DMS114 treated with DMSO at 0.1 percent for 48 hours (cell line): Measurements from ENCODE around the gene FRY.
A peak's percentile ranks its signal among the peaks of the same experiment; 100 is the strongest.

Source experiments
- DNase-seq: peaks from one replicate; lab custom pipeline; 2025; ENCODE audit not compliant: unreplicated experiment; lab: John Stamatoyannopoulos, UW

Gene FRY

GRCh38 chr13:32016119-32016518 lies 15.5 kb upstream of the FRY start:
- no peak for DNase-seq

- no peak for DNase-seq
These were observed 14.9 kb upstream of the FRY start for GRCh38 chr13:32016631-32017030.

GRCh38 chr13:32017474-32017873 lies 14.1 kb upstream of the FRY start:
- no peak for DNase-seq

GRCh38 chr13:32019612-32020233 lies 11.9 kb upstream of the FRY start:
- peak; percentile 19 for DNase-seq

GRCh38 chr13:32021785-32022184 lies 9.8 kb upstream of the FRY start:
- DNase-seq, result no peak

- no peak for DNase-seq
These were observed 9.3 kb upstream of the FRY start for GRCh38 chr13:32022311-32022710.

GRCh38 chr13:32023096-32023495 lies 8.5 kb upstream of the FRY start:
- no peak for DNase-seq

GRCh38 chr13:32023698-32024097 lies 7.9 kb upstream of the FRY start:
- DNase-seq, result no peak

GRCh38 chr13:32024750-32025149 lies 6.8 kb upstream of the FRY start:
- DNase-seq, result no peak

GRCh38 chr13:32025730-32026129 lies 5.8 kb upstream of the FRY start:
- no peak for DNase-seq

- DNase-seq, result no peak
These were observed 5.0 kb upstream of the FRY start for GRCh38 chr13:32026623-32027022.

- DNase-seq, result no peak
These were observed 2.9 kb upstream of the FRY start for GRCh38 chr13:32028711-32029110.

GRCh38 chr13:32029684-32030083 lies 1.9 kb upstream of the FRY start:
- no peak for DNase-seq

- DNase-seq, result no peak
These were observed 319 bp downstream of the FRY start for GRCh38 chr13:32031815-32032370.

GRCh38 chr13:32032759-32033158 lies 1.2 kb downstream of the FRY start:
- DNase-seq, result no peak

- no peak for DNase-seq
These were observed 2.2 kb downstream of the FRY start for GRCh38 chr13:32033744-32034143.

GRCh38 chr13:32035716-32036115 lies 4.1 kb downstream of the FRY start:
- DNase-seq, result no peak

GRCh38 chr13:32036126-32036695 lies 4.6 kb downstream of the FRY start:
- DNase-seq, result no peak

GRCh38 chr13:32036757-32037156 lies 5.2 kb downstream of the FRY start:
- DNase-seq, result no peak

GRCh38 chr13:32037471-32037870 lies 5.9 kb downstream of the FRY start:
- no peak for DNase-seq

GRCh38 chr13:32038343-32038742 lies 6.8 kb downstream of the FRY start:
- no peak for DNase-seq

GRCh38 chr13:32039056-32039455 lies 7.5 kb downstream of the FRY start:
- DNase-seq, result no peak

- DNase-seq, result no peak
These were observed 8.0 kb downstream of the FRY start for GRCh38 chr13:32039528-32039927.
